Activated T-helper 2 cell treated with anti-CD3 and anti-CD28 coated beads, Interferon-gamma antibody, Interleukin-2, Interleukin-4, amounts not matched to agents 10 μg/mL and 5 μg/mL and 100 μg/mL, durations not matched to agents 14 hours and 24 hours and 36 hours (primary cell): ENCODE data around the gene RGP1. TPM values are rescaled to one million over a fixed set of nuclear protein-coding genes. Genes with fewer than 3 reads are reported as not detected.

ENCODE experiments used
- DNase-seq: peaks from one replicate; pipeline ENCODE4 v3.0.0; 2021; ENCODE audit warnings: low spot score
- H3K27ac Mint-ChIP-seq: one replicate; pipeline ENCODE4 v1.8.0; 2021; ENCODE audit warnings: mixed read lengths
- H3K27me3 Mint-ChIP-seq: one replicate; pipeline ENCODE4 v1.8.0; 2021; ENCODE audit warnings: low read depth, mixed read lengths
- H3K36me3 Mint-ChIP-seq: one replicate; pipeline ENCODE4 v1.8.0; 2021; ENCODE audit warnings: low read depth, mixed read lengths
- H3K4me1 Mint-ChIP-seq: one replicate; pipeline ENCODE4 v1.8.0; 2021; ENCODE audit warnings: low read depth, mixed read lengths
- H3K4me3 Mint-ChIP-seq: one replicate; pipeline ENCODE4 v1.8.0; 2021; ENCODE audit warnings: low read depth, mild to moderate bottlenecking, moderate library complexity, mixed read lengths
- H3K9me3 Mint-ChIP-seq: one replicate; pipeline ENCODE4 v1.8.0; 2021; ENCODE audit warnings: mixed read lengths
- intact Hi-C: fragments of 100-400 bp; cut with micrococcal nuclease; formaldehyde crosslinking; loops from one replicate; pipeline ENCODE4 v1.15.1; 2023
- total RNA-seq: library from RNA; stranded (reverse); gene quantifications from 2 replicates; pipeline ENCODE4 v1.2.3, GENCODE V29; 2022

The RGP1 gene
- total RNA-seq, 1 donor from 2014 or later, result 17.1 TPM

DNA sequence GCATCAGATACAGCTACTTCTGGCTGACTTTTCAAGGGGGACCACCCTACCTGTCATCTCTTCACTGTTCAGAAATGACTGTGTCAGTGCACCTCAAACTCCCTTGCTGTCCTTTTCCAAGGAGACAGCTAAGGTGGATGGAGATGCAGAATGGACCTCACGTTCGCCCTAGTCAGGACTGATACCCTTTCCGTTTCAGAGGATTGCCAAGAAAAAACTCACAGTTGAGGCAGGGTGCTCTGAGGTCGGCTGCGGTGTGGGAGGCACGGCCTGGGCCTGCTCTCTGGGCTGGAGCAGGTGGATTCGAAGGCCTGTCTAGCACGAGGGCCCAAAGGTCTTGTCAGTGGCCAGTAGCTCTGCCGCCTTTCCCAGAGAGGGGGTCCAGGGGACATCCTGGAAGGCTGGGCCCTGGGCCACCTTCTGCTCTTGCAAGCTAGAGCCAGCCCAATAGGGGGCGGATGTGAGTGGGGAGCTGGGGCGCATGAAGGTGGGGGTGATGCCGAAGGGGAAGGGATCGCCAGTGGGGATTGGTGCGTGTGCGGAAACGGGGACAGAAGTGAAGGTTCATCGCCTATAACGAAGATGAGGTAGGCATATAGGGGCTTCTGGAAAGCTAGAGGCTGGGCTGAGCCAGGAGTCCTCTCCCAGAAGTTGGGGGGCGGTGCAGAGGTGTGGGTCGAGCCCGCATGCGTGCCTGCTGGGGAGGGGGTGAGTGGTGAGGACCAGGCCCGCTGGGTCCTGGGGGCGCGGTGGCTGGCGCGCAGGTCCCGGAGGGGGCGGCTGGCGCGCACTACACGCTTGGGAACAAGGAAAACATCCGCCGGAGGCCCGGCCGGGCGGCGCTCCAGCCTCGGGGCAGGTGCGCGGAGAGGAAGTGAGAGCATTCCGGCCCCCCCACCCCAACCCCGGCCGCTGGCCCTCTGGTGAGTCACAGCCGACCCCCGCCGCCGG lies 7.5 kb downstream of the RGP1 start:
- Mint-ChIP-seq H3K9me3 (no peaks in the 10 kb centered on the region), H3K4me1 (peaks cover 29% of the 10 kb centered on the region), H3K27ac (peak overlapping the region; percentile 98), H3K36me3 (peaks cover 49% of the 10 kb centered on the region), H3K4me3 (peak overlapping the region; percentile 98), H3K27me3 (no peaks in the 10 kb centered on the region)
- intact Hi-C loops, result loop anchor here (2.0 kb wide), 2 partner anchors 58 to 152 kb away; partner anchors contain the start of genes HINT2 and TESK1
- peak; percentile 69 for DNase-seq

DNA sequence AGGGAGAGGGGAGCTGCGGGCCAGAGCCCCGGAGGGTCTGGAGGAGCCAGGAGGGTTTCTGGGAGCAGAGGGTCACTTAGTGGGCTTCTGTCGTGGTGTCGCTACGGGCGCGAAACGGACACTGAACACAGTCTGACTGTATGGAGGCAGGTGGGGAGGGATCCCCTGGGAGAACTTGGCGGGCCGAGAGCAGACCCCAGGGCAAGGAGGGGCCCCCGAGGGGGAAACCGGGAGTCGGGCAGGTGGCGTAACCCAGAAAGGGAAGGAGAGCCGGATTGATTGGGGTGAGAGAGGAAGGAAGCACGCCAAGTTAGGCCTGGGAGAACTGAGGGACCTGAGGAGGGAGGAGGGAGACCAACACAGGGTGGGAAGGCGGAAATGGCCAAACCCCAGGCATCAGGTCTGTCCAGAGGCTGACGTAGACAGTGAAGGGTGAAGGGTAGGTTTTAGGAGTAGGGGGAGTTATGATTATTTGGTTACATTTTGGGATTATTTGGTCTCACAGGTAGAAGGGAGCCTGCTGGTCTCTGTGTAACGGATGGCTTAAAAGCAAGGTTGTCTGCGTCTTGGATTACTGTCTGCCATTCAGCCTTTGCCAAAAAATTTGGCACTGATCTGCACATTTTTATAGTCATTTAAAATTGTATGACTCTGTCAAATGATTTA lies 8.3 kb downstream of the RGP1 start:
- intact Hi-C loops, result loop anchor here (2.0 kb wide), 2 partner anchors 57 to 153 kb away; partner anchors contain the start of genes HINT2 and TESK1
- peaks cover 44% of the 10 kb centered on the region for H3K36me3 Mint-ChIP-seq
- no peak for DNase-seq
- peak overlapping the region; percentile 78 for H3K27ac Mint-ChIP-seq
- H3K9me3 Mint-ChIP-seq, result no peaks in the 10 kb centered on the region
- H3K4me3 Mint-ChIP-seq, result peak overlapping the region; percentile 98
- H3K4me1 Mint-ChIP-seq, result peaks cover 29% of the 10 kb centered on the region
- no peaks in the 10 kb centered on the region for H3K27me3 Mint-ChIP-seq

DNA sequence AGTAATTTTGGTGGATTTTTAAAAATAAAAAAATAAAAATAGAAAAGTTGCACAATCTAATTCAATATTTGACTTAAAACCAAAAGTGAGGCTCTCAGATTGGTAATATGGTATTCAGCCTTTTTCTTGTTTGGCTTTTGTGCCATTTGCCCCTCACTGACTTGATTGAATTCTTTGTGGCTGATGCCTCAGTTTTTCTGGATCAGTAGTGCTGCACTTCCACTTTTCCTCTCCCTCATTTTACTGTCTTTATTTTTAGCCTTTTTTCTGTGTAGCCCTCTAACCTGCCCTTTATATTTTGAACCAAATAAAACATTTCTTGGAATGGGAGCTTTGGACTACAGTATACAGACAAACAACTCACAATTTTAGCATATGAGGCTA lies 8.8 kb downstream of the RGP1 start:
- Mint-ChIP-seq H3K4me3 (peak overlapping the region; percentile 98), H3K36me3 (peaks cover 38% of the 10 kb centered on the region), H3K9me3 (no peaks in the 10 kb centered on the region), H3K4me1 (peaks cover 29% of the 10 kb centered on the region), H3K27ac (peak overlapping the region; percentile 64), H3K27me3 (no peaks in the 10 kb centered on the region)
- intact Hi-C loops, result loop anchor here (2.0 kb wide), 2 partner anchors 57 to 153 kb away; partner anchors contain the start of genes HINT2 and TESK1
- DNase-seq, result no peak

DNA sequence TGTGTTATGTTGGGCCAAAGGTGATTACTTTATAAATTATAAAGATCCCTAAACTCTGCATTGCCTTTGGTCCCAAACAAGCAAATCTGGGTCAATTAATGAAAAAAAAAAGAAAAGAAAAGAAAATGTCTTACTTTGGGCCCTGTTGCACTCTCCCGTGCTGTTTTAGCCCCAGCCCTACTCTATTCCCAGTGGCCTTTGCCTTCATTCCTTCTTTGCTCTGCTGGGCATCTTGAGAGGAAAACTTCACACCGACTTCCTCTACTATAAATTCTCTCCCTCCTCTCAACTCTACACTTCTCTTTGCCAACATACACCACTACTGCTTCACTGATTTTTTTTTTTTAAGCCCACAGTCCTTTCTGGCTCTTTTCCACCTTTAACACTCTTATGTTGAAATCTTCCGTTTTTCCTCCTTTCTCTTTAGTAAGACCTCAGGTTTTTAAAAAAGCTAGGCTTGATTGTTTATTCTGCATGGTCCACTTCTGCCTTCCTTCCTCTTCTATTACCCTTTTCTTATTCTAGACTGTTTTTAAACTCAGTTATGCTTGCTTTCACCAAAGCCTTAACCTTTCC lies 9.5 kb downstream of the RGP1 start:
- Mint-ChIP-seq H3K4me1 (peaks cover 29% of the 10 kb centered on the region), H3K27me3 (no peaks in the 10 kb centered on the region), H3K4me3 (peak overlapping the region; percentile 80), H3K36me3 (peaks cover 34% of the 10 kb centered on the region), H3K27ac (peak overlapping the region; percentile 40), H3K9me3 (no peaks in the 10 kb centered on the region)
- no peak for DNase-seq
- intact Hi-C loops, result no loop called here

DNA sequence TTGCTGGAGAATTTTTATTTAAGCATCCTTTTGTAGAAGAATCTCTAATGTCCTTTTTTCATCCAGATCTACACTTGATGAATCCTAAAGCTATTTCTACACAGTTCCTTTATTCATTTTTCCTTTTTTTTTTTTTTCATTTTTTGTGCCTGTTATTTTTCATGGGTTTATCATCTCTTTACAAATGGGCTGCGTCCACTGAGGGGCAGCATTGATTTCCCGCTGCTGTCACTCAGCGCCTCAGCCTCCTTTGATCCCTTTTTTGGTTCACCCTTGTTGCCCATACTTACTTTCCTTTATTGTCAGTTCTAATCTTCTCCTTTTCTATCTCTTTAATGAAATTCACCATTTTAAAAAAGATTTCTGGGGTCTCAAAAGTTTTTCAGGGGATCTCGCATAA lies 10.7 kb downstream of the RGP1 start:
- H3K27me3 Mint-ChIP-seq, result no peaks in the 10 kb centered on the region
- no peak overlapping the region for H3K4me3 Mint-ChIP-seq
- H3K4me1 Mint-ChIP-seq, result peaks cover 29% of the 10 kb centered on the region
- no peaks in the 10 kb centered on the region for H3K9me3 Mint-ChIP-seq
- H3K27ac Mint-ChIP-seq, result no peak overlapping the region
- intact Hi-C loops, result no loop called here
- DNase-seq, result no peak
- peaks cover 30% of the 10 kb centered on the region for H3K36me3 Mint-ChIP-seq

DNA sequence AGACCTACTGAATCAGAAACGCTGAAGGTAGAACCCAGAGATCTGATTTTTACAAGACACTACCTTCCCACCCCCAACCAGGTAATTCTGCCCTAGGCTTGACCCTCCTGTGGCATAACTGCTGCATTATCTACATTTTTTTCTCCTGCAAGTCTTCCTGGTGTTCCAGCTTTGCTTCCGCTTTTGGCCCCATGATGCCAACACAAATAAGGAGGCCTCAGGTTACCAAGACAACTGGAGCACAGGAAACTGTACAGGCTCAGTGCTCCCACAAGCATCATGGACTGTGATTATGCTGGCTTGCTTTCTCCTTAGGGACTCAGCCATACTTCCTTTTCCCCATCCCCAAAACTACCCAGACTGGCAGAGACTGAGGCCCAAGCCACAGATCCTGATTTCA lies 11.6 kb downstream of the RGP1 start:
- no peak for DNase-seq
- intact Hi-C loops, result no loop called here
- Mint-ChIP-seq H3K9me3 (no peaks in the 10 kb centered on the region), H3K27ac (no peak overlapping the region), H3K27me3 (no peaks in the 10 kb centered on the region), H3K4me3 (no peak overlapping the region), H3K4me1 (peaks cover 29% of the 10 kb centered on the region), H3K36me3 (peaks cover 30% of the 10 kb centered on the region)

DNA sequence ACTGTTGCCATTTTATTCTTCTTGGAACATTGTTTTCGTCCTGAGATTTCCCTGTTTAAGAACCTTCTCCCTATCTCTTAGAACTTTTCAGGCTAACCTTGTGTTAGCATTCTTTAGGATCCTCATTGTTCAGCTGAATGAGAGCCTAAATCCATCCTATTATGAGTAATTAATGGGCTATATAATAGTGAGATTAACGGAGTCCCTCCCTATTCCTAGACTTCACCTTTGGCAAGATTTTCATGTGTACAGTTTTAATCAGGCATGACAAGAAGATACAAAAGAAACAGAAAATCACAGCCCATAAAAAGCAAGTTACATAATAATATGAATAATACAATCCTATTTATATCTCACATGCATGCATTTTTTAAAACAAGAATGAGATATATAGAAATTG lies 14.1 kb downstream of the RGP1 start:
- no peaks in the 10 kb centered on the region for H3K27me3 Mint-ChIP-seq
- H3K36me3 Mint-ChIP-seq, result peaks cover 24% of the 10 kb centered on the region
- H3K9me3 Mint-ChIP-seq, result no peaks in the 10 kb centered on the region
- no peak overlapping the region for H3K4me3 Mint-ChIP-seq
- no peak overlapping the region for H3K27ac Mint-ChIP-seq
- no peak for DNase-seq
- peaks cover 16% of the 10 kb centered on the region for H3K4me1 Mint-ChIP-seq
- intact Hi-C loops, result no loop called here

DNA sequence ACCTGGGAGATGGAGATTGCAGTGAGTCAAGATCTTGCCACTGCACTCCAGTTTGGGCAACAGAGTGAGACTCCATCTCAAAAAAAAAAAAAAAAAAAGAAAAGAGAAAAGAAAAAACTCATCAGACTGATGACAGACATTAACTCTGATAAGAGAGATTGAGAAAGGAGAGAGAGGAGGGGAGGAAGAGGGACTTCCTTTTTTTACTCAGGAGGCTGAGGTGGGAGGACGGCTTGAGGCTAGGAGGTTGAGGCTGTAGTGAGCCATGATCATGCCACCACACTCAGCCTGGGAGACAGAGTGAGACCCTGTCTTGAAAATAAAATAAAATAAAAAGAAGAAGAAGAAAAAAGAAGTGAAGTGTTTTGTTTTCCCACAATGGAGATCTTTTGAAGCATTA lies 14.7 kb downstream of the RGP1 start:
- Mint-ChIP-seq H3K27me3 (no peaks in the 10 kb centered on the region), H3K27ac (no peak overlapping the region), H3K36me3 (peaks cover 20% of the 10 kb centered on the region), H3K9me3 (no peaks in the 10 kb centered on the region), H3K4me1 (peaks cover 10% of the 10 kb centered on the region), H3K4me3 (no peak overlapping the region)
- intact Hi-C loops, result no loop called here
- DNase-seq, result no peak

DNA sequence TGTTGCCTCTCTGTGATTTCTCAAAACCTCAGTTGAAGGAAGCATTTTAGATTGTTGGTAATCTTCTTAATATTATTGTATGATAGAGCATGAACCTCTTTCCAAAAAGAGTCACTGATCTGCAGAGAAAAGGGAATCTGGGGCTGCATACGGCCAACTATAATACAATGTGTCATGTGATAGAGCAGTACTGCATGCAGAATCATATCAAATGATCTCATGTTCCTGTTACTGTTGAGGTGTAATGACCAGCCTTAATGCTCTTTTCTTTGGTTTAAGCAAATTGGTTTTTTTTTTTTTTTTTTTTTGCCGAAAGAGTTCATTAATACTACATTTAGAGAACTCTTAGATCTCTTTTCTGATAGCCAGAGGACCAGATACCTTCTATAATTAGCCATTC lies 17.9 kb downstream of the RGP1 start:
- DNase-seq, result no peak
- intact Hi-C loops, result no loop called here
- H3K27me3 Mint-ChIP-seq, result no peaks in the 10 kb centered on the region
- no peaks in the 10 kb centered on the region for H3K4me1 Mint-ChIP-seq
- H3K4me3 Mint-ChIP-seq, result no peak overlapping the region
- H3K36me3 Mint-ChIP-seq, result no peaks in the 10 kb centered on the region
- no peak overlapping the region for H3K27ac Mint-ChIP-seq
- no peaks in the 10 kb centered on the region for H3K9me3 Mint-ChIP-seq

DNA sequence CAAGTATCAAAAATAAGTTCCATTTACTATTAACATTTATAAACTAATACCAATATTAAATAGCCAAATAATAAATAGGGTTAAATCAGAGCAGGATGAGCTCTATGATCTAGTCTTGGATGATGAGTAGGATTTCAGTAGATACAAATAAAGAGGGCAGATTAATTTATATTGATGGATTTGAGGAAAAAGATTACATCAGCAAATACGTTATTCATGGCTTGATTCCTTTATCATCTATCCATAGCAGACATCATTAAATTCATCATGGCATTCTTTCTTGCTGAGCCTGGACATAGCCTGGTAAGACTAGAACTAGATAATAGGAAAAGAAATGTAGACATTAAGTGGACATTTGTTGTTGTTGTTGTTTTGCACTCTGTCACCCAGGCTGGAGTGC lies 18.4 kb downstream of the RGP1 start:
- Mint-ChIP-seq H3K36me3 (no peaks in the 10 kb centered on the region), H3K9me3 (no peaks in the 10 kb centered on the region), H3K4me1 (no peaks in the 10 kb centered on the region), H3K27me3 (no peaks in the 10 kb centered on the region), H3K4me3 (no peak overlapping the region), H3K27ac (no peak overlapping the region)
- no peak for DNase-seq
- intact Hi-C loops, result no loop called here

DNA sequence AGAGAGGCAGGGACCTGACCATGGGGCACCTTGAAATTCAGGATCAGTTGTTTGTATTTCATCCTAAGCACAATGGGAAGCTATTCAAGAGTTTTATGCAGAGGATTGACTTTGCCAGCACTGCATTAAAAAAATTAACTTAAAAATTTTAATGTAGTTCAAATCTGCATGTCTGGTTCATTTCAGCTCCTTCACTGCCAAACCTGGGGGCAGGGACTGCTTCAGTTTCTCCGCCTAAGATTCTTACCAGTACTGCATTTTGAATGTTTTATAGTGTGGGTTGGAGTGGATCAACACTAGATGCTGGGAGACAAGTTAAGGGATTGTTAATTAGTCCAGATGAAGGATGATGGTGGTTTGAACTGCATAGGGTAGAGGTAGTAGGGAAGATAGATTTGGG lies 20.7 kb downstream of the RGP1 start:
- Mint-ChIP-seq H3K4me3 (no peak overlapping the region), H3K4me1 (no peaks in the 10 kb centered on the region), H3K36me3 (no peaks in the 10 kb centered on the region), H3K27me3 (no peaks in the 10 kb centered on the region), H3K27ac (no peak overlapping the region), H3K9me3 (no peaks in the 10 kb centered on the region)
- intact Hi-C loops, result no loop called here
- no peak for DNase-seq

DNA sequence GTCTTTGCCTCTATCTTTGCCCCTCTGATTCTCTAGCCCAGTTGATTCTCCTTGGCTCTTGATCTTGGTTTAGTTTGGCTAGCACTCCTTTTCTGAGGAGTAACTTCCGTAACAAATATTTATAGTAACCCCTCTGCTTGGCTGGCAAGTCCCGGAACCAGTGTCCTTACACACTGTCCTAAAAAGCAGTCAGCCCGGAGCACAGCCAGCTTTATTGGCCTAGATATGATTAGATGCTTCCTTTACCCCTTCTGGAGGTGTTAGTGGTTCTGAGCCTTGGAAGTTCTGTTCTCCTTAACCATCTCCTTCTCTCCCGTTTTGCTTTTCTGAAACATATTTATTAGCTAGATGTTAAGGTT lies 22.0 kb downstream of the RGP1 start:
- no peak overlapping the region for H3K4me3 Mint-ChIP-seq
- H3K36me3 Mint-ChIP-seq, result no peaks in the 10 kb centered on the region
- intact Hi-C loops, result no loop called here
- H3K27ac Mint-ChIP-seq, result no peak overlapping the region
- peaks cover 10% of the 10 kb centered on the region for H3K4me1 Mint-ChIP-seq
- H3K9me3 Mint-ChIP-seq, result no peaks in the 10 kb centered on the region
- H3K27me3 Mint-ChIP-seq, result no peaks in the 10 kb centered on the region
- no peak for DNase-seq

DNA sequence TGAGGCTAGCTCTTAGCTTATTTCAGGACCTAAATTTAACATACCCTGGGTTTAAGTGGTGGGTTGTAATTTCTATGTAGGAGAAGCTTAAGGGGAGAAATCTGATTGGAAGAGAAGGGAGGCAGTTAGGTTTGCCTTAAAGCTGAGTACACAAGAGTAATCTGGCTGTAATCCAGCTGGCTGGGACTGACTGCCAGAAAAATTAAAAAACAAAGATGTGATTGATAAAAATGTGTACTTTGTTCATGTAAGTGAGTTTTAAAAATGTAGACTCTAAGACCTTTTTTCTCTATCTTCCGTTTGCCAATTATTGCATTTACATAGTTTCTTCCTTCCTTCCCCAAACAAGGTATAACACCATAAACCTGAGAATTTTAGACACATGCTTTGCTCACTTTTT lies 22.4 kb downstream of the RGP1 start:
- Mint-ChIP-seq H3K27ac (no peak overlapping the region), H3K27me3 (no peaks in the 10 kb centered on the region), H3K36me3 (no peaks in the 10 kb centered on the region), H3K4me3 (no peak overlapping the region), H3K9me3 (no peaks in the 10 kb centered on the region), H3K4me1 (peaks cover 11% of the 10 kb centered on the region)
- intact Hi-C loops, result no loop called here
- no peak for DNase-seq
